Cerebellar nuclear complex (tissue), 1 donor: ENCODE data around the gene HJURP.

Experiments used
- DNase-seq, 2 experiments: peaks; one replicate each; lab custom pipeline; 2025; lab: John Stamatoyannopoulos, UW

Gene HJURP

DNA sequence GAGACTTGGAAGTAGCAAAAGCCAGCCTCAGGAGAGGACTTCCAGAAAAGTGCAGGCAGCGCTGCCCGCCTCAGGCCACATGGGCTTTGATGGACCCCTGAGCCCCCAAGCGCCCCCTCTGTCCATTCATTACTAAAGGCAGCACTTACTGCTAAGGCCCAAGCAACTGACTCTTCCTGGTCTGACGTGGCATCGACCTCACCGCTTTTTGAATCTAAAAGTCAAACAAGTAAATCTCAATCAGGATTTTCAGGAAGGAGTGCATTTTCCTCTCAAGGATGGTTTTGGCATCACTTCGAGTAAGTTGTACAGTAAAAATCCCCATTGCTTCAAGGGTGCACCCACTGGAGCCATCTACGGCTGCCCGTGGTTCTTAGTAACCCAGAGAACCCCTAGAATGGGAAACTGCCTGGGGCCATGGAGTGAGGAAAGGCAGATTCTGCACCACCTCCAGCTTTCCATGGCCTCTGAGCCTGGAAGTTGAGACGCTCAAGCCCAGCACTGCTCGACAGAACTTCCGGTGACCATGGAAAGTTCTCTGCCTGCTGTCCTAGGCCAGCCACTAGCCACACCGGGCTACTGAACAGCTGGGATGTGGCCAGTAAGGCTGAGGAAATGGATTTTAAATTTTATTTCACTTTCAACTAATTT, 7.0 kb downstream of the HJURP start:
- DNase-seq, result no peak

DNA sequence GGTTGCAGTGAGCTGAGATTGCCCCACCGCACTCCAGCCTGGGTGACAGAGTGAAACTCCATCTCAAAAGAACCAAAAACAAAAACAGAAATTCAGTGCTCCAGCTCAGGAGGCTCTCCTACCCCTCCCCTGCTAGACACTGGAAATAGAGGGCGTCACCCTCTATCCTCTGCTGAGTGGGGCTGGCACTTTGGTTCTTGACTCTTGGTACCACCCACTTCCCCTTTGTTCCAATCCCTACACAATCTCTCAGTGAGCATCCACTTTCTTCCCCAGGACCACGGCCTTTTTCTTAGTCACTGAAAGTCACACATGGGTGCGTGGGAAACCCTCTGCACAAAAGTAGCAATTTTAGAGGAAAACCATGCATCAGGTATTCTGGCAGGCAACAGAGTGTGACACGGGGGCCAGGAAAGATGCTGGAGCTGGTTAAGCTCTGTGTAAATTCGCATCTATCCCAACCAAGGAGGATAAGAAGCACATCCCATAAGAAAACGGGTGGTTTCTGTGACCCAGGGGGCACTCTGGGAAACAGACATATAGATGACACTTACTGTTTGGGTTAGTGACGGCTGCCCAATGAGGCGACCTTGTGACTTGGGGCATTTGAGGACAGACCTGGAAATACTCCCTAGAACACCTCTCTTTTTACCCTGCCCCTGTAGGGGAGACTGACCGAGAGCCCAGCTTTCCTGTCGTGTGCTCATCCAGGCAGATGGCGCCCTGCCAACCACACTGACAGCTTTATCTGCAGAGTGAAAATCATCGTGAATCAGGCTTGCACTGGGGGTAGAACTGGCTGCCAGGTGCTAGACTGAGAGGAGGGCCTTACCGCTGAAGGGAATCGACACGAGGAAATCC, 7.7 kb downstream of the HJURP start:
- DNase-seq, result no peak

DNA sequence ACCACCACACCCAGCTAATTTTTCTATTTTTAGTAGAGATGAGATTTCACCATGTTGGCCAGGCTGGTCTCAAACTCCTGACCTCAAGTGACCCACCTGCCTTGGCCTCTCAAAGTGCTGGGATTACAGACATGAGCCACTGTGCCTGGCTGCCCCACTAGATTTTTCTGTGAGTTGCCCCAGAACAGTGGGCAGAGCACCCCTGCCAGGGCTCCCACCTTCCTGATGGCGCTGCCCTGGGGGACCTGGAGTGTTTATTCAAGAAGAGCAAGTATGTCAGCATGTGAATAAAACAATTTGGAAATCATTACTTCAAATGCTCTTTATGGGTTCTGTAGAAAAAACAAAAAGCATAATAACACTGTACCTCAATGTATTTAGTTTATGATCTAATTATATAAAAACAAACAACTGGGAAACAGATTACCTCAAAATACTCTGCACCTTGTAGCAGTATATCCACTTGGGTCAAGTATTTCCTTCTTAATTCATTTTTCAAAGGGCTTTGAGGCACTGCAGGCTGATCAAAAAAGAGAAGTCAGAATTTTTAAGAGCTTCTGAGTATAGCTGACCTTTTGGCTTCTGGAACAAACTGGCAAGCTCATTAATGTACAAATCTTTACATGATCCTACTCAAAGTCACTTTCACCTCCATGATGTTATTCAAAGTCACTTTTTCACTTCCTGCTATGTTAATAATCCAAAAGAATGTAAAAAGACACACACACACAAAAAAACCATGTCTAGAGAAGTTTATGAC, 8.9 kb downstream of the HJURP start:
- no peak for DNase-seq

DNA sequence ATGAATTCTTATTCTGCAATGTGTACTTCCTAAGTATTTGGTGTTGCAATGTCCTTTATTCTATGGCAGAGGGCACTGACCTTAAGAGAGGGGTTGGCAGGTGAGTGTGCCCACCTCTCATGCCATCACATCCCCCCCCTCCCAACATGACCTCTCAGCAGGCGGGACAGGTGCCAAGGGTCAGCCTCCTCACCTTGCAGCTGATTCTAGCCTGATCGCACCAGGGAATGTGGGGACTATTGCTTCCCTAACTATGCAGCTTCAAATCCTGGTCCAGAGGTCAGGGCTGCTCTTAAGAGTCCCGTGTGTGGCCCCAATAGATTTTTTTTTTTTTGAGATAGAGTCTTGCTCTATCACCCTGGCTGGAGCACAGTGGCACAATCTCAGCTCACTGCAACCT, 9.5 kb downstream of the HJURP start:
- no peak for DNase-seq

DNA sequence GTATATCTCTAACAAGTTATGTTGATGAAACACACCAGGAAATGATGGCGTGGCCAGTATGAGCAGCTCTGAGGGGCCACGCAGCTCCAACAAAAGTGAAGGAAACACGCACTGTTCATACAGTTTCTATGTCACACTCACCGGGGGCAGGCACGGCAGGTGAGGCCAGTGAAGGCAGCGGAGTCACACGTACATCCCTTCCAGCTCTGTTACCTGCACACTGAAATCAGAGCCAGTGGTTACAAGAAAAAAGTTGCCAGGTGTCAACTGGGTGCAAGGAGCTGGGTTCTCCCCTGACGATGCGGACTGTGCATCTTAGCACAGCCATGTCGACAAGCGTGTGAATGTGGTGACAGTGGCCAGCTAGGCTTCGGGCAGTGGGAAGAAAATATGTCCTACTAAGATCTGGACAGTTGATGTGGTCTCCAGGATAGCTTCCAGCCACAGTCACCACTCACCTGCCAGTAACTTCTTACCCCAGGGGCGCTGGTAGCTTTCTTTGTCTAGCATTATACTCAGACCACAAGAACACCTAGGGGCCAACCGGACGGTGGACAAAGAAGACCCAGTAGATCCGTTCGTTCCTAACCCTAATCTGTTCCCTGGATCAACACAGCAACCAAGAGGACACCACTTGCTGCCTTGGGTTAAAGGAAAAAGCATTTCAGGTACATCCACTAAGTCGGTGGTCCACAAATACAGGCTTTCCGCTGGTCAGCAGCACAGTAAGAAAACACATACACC, 10.1 kb downstream of the HJURP start:
- no peak for DNase-seq

DNA sequence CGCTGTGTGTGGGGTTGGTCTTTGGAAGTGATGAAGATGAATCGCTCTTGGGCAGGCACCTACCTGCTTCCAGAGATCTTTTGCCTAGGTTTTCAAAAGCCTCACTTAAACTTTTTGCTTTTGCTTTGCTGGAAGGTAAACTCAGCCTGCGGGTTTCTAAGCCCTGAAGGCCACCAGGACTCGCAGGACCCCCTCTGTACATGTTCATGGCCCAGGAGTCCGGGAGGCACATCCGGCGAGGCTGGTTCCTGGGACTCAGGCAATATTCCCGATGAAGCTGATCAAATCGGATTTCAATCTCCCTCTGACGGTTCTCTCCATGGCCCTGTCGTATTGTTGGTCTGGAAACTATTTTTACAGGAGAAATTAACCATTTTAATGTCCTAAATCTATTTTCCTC, 13.2 kb downstream of the HJURP start:
- DNase-seq, result no peak

DNA sequence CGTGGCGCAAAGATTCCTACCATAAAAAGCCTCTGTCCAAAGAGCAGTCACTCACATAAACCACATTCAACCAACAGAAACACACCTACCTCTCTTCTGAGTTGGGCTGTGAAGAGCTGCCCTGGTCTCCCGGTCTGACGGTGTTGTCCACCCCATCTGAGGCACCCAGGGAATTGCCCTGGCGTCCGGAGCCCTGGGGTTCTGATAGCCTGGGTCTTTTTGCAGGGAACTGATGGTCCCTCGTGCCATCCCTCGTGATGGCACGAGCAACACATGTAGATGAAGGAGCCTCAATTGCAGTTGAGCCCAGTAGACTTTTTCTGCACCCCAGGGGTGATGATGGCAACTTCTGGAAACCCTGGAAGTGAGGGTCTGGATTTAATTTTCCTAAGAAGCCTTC, 13.8 kb downstream of the HJURP start:
- no peak for DNase-seq

DNA sequence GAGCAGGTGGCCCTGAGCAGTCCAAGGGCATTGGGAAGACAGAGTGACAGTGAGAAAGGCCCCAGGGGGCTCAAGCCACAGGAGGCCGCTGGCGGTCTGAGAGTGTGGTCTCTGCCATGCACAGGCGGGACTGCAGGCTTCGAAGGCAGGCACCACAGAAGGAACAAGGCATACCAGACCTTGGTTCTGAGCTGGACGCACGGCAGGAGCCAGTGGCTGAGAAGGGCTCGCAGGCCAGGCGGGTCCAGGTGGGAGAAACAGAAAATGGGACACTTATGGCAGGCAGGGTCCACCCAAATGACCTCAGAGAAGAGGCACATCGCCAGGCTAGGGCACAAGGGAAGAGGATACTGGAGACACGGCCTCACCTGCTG, 14.9 kb downstream of the HJURP start:
- no peak for DNase-seq

DNA sequence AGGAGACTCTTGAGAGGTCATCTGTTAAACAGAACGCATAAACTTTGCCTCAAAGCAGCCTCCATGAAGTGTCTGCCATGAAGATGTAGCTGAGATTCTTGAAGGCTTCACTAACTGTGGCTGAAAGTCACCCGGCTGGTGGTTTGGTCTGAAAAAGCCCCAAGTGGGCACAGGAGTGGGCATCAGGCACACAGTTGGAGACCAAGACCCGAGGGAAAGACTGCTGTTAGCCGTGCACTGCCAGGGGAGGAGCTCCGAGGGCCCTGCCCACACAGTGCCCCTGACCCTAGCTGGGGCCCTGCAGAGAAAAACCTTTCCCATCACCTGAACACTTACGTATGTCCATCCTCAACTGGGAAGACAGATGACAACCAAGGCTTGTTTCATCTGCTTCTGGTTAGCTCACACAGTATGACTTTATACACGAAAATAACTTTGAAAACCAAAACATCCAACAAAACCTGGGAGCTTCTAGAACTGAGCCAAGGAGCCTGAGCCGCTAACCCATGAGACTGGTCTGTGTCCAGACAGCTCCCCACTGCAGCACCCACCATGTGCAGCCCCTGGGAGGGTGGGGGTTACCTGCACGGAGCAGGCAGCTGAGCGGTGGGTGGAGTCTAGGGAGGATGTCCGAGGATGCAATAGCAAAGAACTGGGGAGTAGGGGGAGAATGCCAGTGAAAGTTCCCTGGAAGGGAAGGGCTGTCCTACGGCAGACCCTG, 15.4 kb downstream of the HJURP start:
- no peak for DNase-seq

DNA sequence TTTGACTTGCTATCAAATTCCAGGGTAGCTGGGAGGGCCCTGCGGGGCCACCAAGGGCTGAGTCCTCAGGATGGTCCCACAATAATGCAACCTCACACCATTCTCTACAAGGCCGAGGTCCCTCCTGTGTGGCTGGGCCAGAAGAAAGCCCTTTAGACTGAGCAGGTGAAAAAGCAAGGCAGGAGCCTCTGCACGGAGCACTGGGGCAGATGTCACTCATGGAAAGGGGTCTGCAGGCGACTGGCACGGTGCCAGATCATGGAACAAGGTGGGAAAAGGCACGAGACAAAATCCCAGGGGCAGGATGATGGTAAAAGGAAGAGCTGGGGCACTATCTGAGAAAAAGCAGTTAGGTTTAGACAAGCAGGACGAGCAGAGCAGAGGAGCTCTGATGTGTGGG, 16.1 kb downstream of the HJURP start:
- no peak for DNase-seq

DNA sequence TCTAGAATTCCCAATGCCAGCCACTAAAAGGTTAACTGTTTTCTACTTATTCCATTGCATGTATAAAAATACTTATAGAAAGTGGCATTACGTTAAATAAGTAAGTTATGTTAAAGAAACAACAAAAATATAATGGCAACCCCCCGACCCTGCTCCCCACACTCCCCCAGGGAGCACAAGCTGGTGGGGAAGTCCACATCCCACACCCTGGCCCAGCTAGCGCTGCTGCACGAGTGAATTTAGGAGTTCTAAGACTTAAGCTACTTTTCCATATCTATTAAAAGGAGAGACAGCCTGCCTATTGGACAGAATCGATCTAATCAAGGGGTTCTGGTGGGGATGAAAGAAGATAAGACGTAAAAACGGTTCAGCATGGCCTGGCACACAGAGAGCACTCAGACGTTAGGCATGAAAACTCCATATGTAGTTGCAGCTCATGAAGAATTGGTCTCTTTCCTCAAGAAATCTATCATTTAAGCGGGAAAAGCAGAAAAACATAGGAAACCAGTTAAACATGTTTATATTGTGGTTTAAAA, 16.6 kb downstream of the HJURP start:
- no peak for DNase-seq

DNA sequence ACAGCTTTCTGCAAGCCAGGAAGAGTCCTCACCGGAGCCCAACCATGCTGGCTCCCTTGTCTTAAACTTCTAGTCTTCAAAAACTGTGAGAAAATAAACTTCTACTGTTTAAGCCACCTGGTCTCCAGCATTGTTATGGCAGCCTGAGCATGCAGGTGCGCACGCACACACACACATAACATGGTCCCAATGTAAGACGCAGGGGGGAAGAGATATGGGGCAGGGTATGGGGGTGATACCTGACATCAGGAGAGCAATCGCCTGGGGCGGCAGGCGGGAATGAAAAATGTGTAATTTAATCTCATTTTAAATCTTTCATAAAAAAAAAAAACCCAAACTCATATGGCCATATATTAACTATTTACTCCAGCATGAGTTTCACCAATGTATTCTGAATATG, 18.0 kb downstream of the HJURP start:
- DNase-seq, result no peak

DNA sequence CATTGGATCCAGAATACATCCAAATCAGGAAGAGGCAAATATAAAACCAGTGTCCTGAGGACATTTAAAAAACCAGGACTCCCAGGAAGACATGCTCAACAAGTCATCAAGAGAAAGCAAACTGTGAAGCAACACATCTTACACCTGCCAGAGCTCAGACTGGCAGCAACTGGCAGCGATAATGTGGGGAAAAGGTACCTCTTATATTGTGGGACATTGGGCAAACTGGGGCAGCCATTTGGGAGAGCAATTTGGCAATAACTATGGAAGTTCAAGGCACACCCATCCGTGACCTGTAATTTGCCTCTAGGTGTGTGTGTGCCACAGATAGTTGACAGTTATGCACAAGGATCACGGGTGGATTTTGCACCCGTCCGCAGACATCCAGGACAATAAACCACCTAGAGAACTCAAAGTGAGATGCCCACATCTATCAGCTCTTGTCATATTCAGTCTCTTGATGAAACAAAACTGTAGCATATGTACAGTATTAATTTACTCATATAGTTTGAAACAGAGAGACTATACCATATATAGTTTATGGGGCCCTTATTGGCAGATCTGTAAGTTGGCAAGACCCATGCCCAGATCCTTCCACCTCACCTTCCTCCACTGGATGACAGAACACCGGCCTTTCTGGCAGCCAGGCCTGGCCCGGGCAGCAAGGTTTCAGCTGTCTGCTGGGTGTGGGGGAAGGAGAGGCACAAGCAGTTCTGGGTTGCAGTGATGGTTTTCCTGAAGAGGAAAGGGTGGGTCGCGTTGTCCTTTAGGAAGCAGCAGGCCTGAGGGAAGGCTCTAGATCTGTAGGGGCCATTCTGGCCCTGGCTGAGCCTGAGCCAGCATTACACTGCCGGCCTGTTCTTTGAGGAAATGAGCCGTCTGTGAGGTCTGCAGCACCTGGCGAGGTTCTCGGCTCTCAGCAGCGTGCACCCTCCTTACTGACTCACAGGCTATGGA, 18.8 kb downstream of the HJURP start:
- DNase-seq, result no peak

DNA sequence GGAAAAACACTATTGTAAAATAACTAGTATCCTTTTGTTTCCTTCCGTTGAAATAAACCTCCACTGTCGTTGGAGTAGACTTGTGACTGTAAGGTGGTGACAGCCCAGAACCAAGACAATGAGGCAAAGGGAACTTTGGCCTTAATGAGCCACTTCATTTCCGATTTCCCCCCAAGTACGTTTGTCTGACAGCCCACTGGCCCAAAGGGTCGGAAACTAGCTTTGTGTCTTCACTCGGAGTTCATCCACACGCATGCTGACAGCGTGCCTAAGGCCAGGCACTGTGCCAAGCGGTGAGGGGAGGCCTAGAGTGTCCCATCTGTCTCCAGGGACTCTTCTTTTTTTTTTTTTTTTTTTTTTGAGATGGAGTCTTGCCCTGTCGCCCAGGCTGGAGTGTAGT, 21.0 kb downstream of the HJURP start:
- no peak for DNase-seq

DNA sequence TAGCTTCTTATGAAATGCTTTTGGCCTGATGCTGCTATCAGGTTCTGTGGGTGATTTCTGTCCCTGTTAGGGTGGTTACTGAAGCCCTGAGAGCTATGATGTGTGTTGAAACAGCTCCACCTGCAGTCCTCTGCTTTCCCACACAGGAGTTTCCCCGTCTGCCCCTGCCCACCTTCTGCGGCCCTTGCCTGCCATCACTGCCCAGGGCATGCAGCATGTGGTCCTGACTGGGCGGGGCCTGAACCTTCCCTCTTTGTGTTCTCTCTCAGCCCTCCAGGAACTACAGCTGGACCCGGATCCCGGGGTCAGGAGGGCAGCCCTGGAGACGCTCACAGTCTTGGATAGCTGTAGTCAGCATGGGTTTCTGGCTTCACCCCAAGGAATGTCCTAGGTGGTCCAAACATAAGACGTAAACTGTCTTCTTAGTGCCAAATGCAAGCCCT, 21.4 kb downstream of the HJURP start:
- DNase-seq, result no peak

DNA sequence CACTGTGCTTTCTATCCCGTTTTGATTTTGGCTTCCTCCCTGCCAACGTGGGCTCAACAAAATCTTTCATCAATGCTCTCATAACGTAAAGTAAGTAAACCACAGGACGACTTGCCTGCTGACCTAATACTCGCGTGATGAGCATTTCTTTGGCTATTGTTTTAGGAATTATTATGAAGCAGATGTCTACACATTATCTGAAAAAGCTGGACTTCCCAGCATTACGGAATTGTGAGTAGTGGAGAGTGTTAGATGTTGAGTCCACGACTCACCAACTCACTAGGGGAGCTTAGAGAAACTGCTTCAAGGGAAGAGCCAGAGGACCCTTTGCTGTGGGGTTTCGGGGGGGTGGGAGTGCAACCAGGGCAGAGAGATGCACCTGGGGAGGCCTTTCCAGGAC, 21.9 kb downstream of the HJURP start:
- DNase-seq, result no peak

DNA sequence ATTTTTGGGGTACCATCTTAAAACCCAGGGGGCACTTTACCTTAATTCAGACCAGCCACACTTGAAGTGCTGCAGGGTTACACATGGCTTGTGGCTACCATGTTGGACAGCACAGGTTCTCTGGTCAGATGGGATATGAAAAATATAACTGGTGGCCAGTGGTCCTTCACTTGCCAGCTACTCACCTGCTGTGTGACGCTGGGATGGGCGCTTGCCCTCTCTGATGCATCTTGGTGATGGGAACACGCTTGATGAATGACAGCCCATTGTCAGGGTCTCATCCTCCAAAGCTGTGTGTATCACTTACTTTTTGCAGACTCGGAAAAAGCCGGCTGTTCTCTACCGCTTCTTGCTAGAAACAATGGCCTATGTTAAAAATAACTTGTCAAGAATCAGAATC, 22.5 kb downstream of the HJURP start:
- no peak for DNase-seq

DNA sequence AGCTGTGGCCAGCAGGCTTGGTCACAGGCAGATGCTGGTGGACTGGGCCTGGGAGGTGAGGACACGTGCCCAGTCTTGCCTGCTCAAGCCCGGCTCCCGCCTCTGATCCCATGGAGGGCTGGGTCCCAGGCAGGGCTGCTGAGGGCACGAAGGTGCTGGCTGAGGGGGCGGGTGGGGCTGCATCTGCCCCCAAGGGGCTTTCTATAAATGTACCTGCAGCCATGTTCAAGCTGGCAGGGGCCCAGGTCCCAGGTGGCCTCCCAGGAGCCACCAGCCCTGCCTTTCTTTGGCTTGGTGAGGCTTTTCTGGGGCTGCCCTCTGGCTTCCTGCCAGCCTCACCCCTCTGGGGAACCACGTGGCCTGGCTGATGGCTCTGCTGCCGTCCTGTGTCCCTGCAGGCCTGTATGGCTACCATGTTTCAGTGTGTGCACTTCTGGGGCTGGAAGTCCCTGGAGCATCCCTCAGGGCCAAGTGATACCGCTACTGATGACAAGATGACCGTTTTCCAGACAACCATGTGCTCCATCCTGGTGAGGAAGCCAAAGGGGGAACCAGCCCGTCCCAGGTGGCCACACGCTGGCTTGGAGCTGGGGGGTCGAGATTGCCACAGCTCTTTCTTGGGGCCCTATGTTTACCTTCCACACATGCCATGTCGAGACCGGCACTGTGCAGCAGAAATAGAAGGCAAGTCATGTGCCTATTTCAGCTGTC, 23.2 kb downstream of the HJURP start:
- no peak for DNase-seq

DNA sequence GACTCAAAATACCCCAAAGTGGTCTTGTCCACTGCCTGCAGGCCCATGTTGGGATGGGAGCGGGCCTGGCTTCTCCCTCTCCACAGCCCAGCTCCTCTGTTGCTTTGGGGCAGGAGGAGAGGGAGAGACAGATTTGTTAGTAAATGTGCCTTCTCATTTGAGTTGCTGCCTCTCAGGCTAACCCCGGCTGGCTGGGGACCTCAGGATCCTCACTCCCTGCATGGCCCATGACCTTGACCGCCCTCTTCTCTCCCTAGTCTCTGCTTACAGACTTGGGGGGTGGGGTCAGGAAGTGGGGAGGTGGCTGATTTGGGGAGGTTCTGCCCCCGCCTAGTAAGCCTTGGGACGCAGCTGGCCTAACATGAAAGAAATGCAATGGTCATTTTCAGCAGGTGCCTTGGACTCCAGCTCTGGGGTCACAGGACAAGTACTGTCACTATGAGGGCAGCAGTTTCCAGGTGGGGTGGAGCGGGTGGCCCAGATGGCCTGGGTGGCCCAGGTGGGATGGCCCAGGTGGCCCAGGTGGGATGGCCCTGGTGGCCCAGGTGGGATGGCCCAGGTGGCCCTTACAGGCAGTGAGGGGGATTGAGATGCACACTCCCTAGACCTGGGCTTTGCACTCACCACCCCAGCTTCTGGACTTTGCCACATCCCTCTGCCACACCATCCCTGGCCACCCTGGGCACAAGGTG, 24.1 kb downstream of the HJURP start:
- no peak for DNase-seq
